CD4-positive, alpha-beta memory T cell (primary cell): ENCODE data around the gene NSA2. TPM values are rescaled to one million over a fixed set of nuclear protein-coding genes. Genes with fewer than 3 reads are reported as not detected.

Source experiments
- polyA plus RNA-seq, 2 donors: library from polyadenylated mRNA; unstranded; fragments of 300-500 nt; fragmentation: Illumina TruSeq; gene quantifications; one replicate each; pipeline ENCODE4 v1.2.3, GENCODE V29; 2021
- total RNA-seq, 2 experiments: library from RNA; stranded (reverse); gene quantifications; one replicate each; pipeline ENCODE4 v1.2.3, GENCODE V29; 2021

The NSA2 gene
- total and polyA plus RNA-seq, 4 experiments from 2014 or later, result 38.9 to 120 (median 77.7) TPM

Other genes starting within 250 kb of the NSA2 start
- under 1 TPM; 0.61 to 0.84 TPM for gene ENC1, start 126.5 kb upstream of the NSA2 start, total RNA-seq
- gene ENC1, start 126.5 kb upstream of the NSA2 start, polyA plus RNA-seq, result under 1 TPM; 0.10 to 0.75 TPM
- 10 to 100 TPM; 62.3 to 70.9 TPM for gene HEXB, start 82.0 kb upstream of the NSA2 start, total RNA-seq
- gene HEXB, start 82.0 kb upstream of the NSA2 start, polyA plus RNA-seq, result 100 to 1,000 TPM in 1 of 2 donors, 10 to 100 TPM in 1; 92.6 to 200 TPM
- 10 to 100 TPM; 21.3 to 21.6 TPM for gene GFM2, start 132 bp upstream of the NSA2 start, total RNA-seq
- gene GFM2, start 132 bp upstream of the NSA2 start, polyA plus RNA-seq, result 1 to 10 TPM; 9.5 to 9.7 TPM
- 10 to 100 TPM; 16.8 to 17.1 TPM for gene FAM169A, start 99.1 kb downstream of the NSA2 start, total RNA-seq
- gene FAM169A, start 99.1 kb downstream of the NSA2 start, polyA plus RNA-seq, result 1 to 10 TPM; 2.5 to 8.9 TPM